Fibroblast of lung (primary cell): ENCODE results near the gene NSUN3. TPM values are rescaled to one million over a fixed set of nuclear protein-coding genes. Genes with fewer than 3 reads are reported as not detected.
"Not testable (repeated sequence)": the region's sequence is repeated elsewhere in the genome, so short reads cannot be mapped to it uniquely, and the experiment has no call there.

Source experiments
- DNase-seq, 2 donors: peaks; one replicate each; pipeline versions ENCODE4 v3.0.0 to v3.0.0-alpha.2; 2010; ENCODE audit warnings: low read depth in 2 of 2
- H2AFZ ChIP-seq: 2 replicates; pipeline ENCODE4 v1.5.1; 2012; ENCODE audit warnings: low read length, control low read depth, inconsistent platforms
- H3K27ac ChIP-seq: 2 replicates; pipeline ENCODE4 v1.5.1; 2011; ENCODE audit warnings: low read length, control low read depth; ENCODE audit not compliant: insufficient read depth
- H3K27me3 ChIP-seq: 2 replicates; pipeline ENCODE4 v1.5.1; 2011; ENCODE audit warnings: mild to moderate bottlenecking, low read length; ENCODE audit not compliant: control insufficient read depth, insufficient read depth
- H3K36me3 ChIP-seq: 2 replicates; pipeline ENCODE4 v1.5.1; 2011; ENCODE audit warnings: low read length; ENCODE audit not compliant: control insufficient read depth, insufficient read depth
- H3K4me1 ChIP-seq: 2 replicates; pipeline ENCODE4 v1.5.1; 2011; ENCODE audit warnings: low read length; ENCODE audit not compliant: control insufficient read depth, insufficient read depth; ENCODE audit errors: extremely low read depth
- H3K4me2 ChIP-seq: 2 replicates; pipeline ENCODE4 v1.5.1; 2011; ENCODE audit warnings: low read length, control low read depth; ENCODE audit not compliant: insufficient read depth; ENCODE audit errors: extremely low read depth
- H3K4me3 ChIP-seq, 4 experiments: fragments of 200-600 bp in 1 of 4; sonication (generic) in 1 of 4; replicated peaks in 1 of 4; 2 replicates each; pipeline ENCODE4 v1.5.1; 2011 to 2016; ENCODE audit warnings: low read length in 4 of 4, low read depth in 3 of 4, mild to moderate bottlenecking in 3 of 4, control low read depth in 2 of 4, inconsistent platforms in 1 of 4, mixed read lengths in 1 of 4; ENCODE audit not compliant: insufficient read depth in 1 of 4; ENCODE audit errors: control extremely low read depth in 1 of 4
- H3K79me2 ChIP-seq: 2 replicates; pipeline ENCODE4 v1.5.1; 2012; ENCODE audit warnings: mild to moderate bottlenecking, low read length, inconsistent platforms; ENCODE audit not compliant: control insufficient read depth, insufficient read depth
- H3K9ac ChIP-seq: 2 replicates; pipeline ENCODE4 v1.5.1; 2011; ENCODE audit warnings: mild to moderate bottlenecking, low read length, control low read depth; ENCODE audit not compliant: insufficient read depth
- H3K9me3 ChIP-seq: 2 replicates; pipeline ENCODE4 v1.5.1; 2012; ENCODE audit warnings: low read depth, low read length; ENCODE audit not compliant: control insufficient read depth, insufficient read depth
- H4K20me1 ChIP-seq: 2 replicates; pipeline ENCODE4 v1.5.1; 2011; ENCODE audit warnings: low read length; ENCODE audit not compliant: control insufficient read depth, insufficient read depth; ENCODE audit errors: extremely low read depth
- EZH2 ChIP-seq: IDR thresholded peaks from 2 replicates; pipeline ENCODE4 v1.5.1; 2012; ENCODE audit warnings: low read length, control low read depth, mild to moderate bottlenecking; ENCODE audit errors: missing control alignments
- polyA plus RNA-seq, 2 donors: library from polyadenylated mRNA; depleted of rRNA in 1 of 2; stranded (reverse) in 1 of 2; unstranded in 1 of 2; fragments of >200 nt; gene quantifications; 2 replicates each; pipeline ENCODE4 v1.2.1, GENCODE V29; 2011 to 2012; ENCODE audit warnings: missing spikeins in 1 of 2
- total RNA-seq: library from RNA; depleted of rRNA; stranded (reverse); fragments of >200 nt; gene quantifications from 2 replicates; pipeline ENCODE4 v1.2.1, GENCODE V29; 2014
- TF ChIP-seq, protein P1 (sequence below), 2 donors: IDR thresholded peaks in 1 of 2; conservative IDR thresholded peaks in 1 of 2; 1 replicate in 1 of 2; 2 replicates in 1 of 2; pipeline ENCODE4 v1.5.1; 2011 to 2012; ENCODE audit warnings: low read length in 2 of 2, control low read depth in 1 of 2, inconsistent platforms in 1 of 2, low read depth in 1 of 2, mild to moderate bottlenecking in 1 of 2

Gene NSUN3
- total and polyA plus RNA-seq, 2 donors (not counting 1 experiment from before 2014, with no cell fraction given) = 6.2 to 23.1 TPM

GRCh38 chr3:94076055-94076454, 13.2 kb downstream of the NSUN3 start:
- no peaks in the 10 kb centered on the region for H3K36me3 ChIP-seq
- no peaks in the 10 kb centered on the region for H3K27me3 ChIP-seq
- DNase-seq = peak in 1 of 2 donors; percentile 74
- H2AFZ ChIP-seq = no peak overlapping the region
- no peak for TF ChIP-seq EZH2
- TF ChIP-seq, protein P1, sequence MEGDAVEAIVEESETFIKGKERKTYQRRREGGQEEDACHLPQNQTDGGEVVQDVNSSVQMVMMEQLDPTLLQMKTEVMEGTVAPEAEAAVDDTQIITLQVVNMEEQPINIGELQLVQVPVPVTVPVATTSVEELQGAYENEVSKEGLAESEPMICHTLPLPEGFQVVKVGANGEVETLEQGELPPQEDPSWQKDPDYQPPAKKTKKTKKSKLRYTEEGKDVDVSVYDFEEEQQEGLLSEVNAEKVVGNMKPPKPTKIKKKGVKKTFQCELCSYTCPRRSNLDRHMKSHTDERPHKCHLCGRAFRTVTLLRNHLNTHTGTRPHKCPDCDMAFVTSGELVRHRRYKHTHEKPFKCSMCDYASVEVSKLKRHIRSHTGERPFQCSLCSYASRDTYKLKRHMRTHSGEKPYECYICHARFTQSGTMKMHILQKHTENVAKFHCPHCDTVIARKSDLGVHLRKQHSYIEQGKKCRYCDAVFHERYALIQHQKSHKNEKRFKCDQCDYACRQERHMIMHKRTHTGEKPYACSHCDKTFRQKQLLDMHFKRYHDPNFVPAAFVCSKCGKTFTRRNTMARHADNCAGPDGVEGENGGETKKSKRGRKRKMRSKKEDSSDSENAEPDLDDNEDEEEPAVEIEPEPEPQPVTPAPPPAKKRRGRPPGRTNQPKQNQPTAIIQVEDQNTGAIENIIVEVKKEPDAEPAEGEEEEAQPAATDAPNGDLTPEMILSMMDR (conservative IDR thresholded peaks at IDR 0.05 in 1 of 2, IDR thresholded peaks at IDR 0.05 in 1 of 2; ENCODE audit: low read depth in 1 of 2, low read length in 2 of 2) = no peak
- H4K20me1 ChIP-seq = no peaks in the 10 kb centered on the region
- H3K9me3 ChIP-seq = no peaks in the 10 kb centered on the region
- no peaks in the 10 kb centered on the region for H3K4me1 ChIP-seq
- H3K4me2 ChIP-seq = no peak overlapping the region
- no peak overlapping the region for H3K9ac ChIP-seq
- no peak overlapping the region for H3K27ac ChIP-seq
- no peaks in the 10 kb centered on the region for H3K79me2 ChIP-seq
- no peak overlapping the region for H3K4me3 ChIP-seq

GRCh38 chr3:94080552-94080951, 17.7 kb downstream of the NSUN3 start:
- H3K4me1 ChIP-seq, DNase-seq, H3K79me2 ChIP-seq, H3K9ac ChIP-seq, H3K4me3 ChIP-seq, H3K36me3 ChIP-seq, H2AFZ ChIP-seq, H3K27ac ChIP-seq, H3K9me3 ChIP-seq, H3K4me2 ChIP-seq, H4K20me1 ChIP-seq, H3K27me3 ChIP-seq: not testable (repeated sequence)

DNA sequence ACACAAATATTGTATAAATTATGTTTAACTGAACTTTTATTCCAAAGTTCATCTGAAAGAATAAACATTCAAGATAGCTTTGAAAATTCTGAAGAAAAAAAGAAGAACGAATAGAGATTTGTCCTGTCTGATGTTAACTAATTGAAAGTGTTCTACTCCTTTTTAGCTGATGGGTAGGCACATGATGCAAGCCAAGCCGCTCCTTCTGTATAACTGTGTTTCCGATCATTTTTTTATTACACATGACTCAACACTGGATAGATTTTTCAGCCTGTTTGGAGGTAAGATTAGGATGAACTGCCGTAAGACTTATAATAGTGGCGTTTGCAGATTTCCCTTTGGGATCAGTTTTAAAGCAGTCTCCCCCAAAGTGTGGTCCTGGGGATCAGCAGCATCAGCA, 19.0 kb downstream of the NSUN3 start:
- no peak overlapping the region for H3K4me3 ChIP-seq
- no peak overlapping the region for H3K4me2 ChIP-seq
- H3K79me2 ChIP-seq = no peaks in the 10 kb centered on the region
- no peaks in the 10 kb centered on the region for H3K9me3 ChIP-seq
- no peak for DNase-seq
- TF ChIP-seq EZH2 = no peak
- TF ChIP-seq, protein P1 (conservative IDR thresholded peaks at IDR 0.05 in 1 of 2, IDR thresholded peaks at IDR 0.05 in 1 of 2; ENCODE audit: low read depth in 1 of 2, low read length in 2 of 2) = no peak
- no peaks in the 10 kb centered on the region for H3K4me1 ChIP-seq
- H3K9ac ChIP-seq = no peak overlapping the region
- no peaks in the 10 kb centered on the region for H3K27me3 ChIP-seq
- no peak overlapping the region for H3K27ac ChIP-seq
- no peak overlapping the region for H2AFZ ChIP-seq
- no peaks in the 10 kb centered on the region for H3K36me3 ChIP-seq
- H4K20me1 ChIP-seq = no peaks in the 10 kb centered on the region
